HT-29 (cell line): ENCODE measurements around the gene NTRK1. TPM values are rescaled to one million over a fixed set of nuclear protein-coding genes. Genes with fewer than 3 reads are reported as not detected.

ENCODE experiments used
- DNase-seq: peaks from one replicate; pipeline ENCODE4 v3.0.0-alpha.2; 2015; ENCODE audit warnings: low spot score
- total RNA-seq: library from RNA; depleted of rRNA; stranded (reverse); fragments of >200 nt; shearing (Covaris generic); gene quantifications from 2 replicates; pipeline ENCODE4 v1.2.3, GENCODE V29; 2014

NTRK1 gene
- total RNA-seq, 1 experiment from 2014 or later, result not detected

DNA sequence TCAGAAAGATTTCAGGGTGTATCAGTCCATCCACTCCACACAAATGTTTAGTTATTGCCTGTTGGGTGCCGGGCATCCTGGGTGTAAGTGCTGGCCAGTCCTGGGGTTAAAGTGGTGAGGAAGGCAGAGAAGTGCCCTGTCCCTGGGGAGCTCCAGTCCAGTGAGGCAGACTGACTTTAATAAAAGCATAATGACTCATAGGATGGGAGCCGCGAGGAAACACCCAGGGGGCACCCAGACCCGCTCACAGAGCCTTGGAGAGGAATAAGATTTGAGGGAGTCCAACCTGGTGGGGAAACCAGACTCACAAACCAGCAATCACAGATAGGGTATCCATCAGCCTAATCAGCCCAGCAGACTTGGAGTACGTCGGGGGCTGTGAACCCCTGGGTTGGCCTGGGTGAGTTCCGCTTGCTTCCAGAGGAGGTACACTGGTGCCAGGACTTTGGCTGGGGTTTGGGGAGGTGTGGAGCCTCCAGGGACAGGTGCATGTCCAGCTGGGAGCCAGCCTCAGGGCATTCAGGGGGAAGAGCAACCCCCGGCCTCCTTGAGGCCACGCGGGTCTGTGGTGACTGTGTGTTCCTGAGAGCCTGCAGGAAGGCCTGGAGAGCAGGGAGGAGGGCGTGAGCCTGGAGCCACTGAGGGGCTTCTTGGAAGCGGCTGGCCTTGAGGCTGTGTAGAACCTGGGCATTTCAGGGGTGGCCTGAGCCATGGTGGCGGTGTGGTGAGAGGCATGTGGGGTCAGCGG is 36.6 kb downstream of the NTRK1 start:
- DNase-seq, result no peak

DNA sequence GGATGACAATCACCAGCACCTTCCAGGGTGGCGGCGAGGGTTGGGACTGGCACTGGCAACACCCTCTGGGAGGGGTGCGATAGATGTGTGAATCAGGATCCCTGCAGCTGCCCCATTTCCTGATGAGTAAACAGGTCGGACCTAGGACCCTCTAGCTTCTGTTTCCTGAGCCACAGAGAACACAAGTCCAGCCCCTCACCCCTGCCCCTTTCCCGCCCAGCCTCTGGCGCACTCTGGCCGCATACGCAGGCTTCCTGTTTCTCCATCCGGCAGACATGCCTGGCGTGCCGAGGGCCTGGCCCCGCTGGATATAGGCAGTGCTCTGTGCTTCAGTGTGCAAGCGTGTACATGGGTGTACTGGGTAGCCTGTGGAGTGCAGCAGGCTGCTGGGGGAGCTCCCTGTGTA is 37.5 kb downstream of the NTRK1 start:
- no peak for DNase-seq

DNA sequence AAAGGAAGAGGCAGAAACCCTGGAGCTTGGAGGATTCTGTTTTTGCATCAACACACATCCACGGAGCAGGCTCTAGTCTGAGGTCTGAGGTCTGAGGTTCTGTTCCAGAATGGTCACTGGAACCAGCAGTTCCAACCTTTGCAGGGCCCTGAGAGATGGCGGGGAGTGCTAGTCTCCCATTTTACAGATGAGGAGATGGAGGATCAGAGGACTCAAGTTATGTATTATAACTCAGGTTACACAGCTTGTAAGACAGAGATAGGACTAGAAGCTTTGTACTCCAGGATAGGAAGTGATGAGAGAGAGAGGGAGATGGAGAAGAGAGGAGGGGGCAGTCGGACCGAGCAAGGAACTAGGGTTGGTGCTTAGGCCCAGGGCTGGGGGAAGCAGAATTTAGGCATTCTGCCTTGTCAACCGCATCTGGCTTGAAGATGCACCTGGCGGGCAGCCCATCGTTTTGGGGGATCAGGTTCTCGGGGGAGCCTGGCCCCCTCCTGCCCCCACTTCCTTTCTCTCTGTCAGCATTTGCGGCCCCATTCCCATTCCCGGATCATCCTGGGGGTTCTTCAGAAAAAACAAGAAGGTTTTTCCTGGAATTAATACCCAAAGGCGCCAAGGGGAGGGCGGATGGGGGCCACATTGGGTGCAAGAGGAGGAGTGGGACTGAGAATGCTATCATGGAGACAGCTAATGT is 38.5 kb downstream of the NTRK1 start:
- no peak for DNase-seq

DNA sequence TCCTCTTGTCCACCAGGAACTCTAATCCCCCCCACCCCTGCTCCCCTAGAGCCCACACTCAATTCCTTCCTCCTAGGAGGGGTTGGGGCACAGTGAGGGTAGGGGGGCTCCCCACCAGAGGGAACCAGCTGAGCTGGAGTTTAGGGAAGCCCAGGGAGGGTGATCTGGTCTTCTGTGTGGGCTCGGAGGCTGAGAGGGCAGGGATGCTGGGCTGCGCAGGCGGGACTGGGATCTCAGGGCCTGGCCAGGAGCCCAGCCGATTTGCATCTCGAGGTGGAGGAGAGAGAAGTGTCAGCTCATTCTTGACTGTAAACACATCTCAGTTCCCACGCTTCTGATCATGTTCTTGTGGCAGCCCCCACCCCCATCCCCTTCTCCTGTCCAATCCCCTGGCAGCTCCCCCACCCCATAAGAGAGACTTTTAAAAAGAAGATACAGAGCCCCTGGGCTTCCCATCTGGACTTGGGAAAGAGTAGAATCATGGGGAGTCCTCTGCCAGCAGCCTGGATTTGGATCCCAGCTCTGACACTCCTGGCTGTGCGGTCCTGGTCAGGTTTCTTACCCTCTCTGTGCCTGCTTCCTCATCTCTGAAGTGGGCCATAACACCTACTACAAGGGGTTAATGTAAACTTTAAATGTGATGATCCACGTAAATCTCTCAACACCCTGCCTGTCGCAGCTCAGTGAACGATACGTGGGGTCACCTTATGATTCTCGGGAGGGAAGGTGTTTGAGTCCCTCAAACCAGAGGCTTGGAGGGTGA is 39.5 kb downstream of the NTRK1 start:
- no peak for DNase-seq

DNA sequence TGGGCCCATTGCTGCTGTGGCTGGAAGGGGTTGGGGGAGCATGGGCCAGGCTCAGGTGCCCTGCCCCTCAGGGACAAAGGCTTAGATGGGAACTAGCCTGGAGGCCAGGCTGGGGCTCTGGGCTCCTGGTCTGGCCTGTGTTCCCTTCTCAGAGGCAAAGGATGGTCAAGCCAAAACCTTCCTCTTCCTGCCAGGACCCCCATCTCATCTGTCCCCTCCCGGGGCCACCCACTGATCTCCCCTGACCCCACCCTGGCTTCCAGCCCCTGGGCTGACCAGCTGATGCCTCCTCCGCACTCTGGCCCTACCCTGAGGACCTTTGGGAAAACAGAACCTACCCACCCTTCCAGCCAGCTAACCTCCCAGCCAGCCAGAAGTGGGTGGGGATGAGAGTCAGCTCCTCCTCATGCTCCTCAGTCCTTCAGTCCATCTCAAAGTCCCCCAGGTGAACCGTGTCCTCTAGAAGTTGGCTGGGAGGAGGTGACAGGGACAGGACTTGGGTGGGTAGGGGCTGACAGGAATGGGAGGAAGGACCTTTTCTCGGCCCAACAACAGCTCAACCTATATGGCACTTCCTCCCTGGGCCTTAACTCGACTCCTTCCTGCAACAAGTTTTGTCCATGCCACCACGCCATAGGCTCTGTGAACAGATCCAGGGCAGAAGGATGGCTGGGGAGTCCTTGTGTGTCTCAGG is 40.4 kb downstream of the NTRK1 start:
- DNase-seq, result no peak

DNA sequence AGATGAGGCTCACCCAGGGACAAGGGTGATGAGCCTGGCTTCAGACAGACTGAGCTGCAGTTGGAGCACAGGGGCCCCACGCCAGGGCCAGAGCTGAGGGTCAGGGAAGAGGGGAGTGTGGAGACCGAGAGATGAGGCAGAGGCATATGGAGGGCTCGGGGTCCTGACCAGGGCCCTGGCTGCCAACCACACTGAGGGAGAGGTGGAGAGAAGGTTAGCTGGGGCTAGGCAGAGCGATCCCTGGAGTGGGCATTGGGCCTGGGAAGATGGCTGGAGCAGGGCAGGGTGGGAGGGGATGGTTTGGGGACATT is 40.9 kb downstream of the NTRK1 start:
- no peak for DNase-seq

DNA sequence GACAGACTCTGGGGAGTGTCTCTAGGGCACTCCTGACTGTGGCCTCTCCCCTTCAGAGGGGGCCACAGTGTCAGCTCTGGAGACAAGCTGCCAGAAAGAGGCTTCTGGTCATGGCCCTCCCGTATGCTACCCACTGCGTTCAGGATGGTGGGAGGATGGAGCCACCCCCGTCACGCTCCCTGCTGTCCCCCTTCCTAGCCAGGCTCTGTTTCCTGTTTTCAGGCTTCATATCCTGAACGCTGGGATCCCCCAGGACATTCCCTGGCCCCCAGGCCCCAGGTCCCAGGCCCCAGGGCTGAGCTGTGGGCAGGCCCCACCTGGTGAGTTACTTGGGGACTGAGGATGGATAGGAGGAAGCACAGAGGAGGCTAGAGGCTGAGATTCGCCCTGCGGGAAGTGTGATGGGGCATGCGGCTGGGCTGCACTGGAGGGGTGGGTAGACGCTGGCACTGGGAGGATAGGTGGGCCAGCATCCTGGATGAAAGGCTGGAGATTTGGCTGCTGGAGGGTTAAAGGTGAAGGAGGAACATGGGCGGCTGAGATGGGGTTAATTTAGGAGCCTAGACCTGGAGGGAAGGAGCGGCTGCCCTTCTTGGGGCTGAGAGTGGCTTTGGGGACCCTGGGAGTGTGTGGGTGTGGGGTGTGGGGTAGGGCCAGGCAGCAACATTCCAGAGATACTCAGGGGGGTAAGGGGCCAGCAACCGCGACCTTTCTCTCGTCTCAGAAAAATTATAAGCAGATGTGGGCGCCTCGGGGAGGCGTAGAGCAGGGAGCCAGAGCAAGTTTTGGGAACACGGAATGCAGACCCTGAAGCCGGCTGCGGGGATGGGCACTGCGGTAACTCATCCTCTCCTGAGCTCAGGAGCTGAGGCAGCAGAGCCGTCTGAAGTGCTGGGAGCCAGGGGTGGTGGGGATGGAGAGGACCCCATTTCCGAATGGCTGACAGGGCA is 41.6 kb downstream of the NTRK1 start:
- DNase-seq, result no peak

DNA sequence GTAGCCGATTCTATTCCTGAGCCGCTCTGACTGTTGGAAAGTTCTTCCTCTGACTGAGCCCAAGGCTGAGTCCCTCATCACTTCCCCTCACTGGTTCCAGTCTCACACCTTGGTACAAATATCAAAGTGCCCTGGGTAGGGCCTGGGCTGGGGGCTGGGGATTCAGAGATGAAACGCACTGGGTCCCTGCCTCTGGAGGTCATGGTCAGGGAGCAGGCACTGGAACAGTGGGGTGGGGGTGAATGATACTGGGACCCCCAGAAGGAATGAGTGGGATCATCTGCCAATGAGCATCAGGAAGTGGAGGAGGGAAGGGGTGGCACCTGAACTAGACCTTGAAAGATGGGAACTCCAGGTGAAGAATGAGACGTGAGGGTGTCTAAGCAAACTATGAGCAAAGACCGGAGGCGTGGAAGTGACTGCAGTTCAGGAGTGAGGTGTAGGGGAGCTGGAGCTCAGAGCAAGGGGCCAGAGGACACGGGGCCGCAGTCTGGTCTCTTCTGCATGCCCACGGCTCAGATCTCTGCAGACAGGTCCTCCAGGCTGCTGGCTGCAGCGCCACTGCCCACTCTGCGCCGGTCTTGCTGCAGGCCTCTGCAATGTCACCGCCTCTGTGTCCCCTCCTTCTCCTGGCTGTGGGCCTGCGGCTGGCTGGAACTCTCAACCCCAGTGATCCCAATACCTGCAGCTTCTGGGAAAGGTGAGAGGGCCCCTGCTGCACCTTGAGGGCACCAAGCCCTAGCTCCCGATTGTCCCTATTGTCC is 42.8 kb downstream of the NTRK1 start:
- DNase-seq, result no peak

DNA sequence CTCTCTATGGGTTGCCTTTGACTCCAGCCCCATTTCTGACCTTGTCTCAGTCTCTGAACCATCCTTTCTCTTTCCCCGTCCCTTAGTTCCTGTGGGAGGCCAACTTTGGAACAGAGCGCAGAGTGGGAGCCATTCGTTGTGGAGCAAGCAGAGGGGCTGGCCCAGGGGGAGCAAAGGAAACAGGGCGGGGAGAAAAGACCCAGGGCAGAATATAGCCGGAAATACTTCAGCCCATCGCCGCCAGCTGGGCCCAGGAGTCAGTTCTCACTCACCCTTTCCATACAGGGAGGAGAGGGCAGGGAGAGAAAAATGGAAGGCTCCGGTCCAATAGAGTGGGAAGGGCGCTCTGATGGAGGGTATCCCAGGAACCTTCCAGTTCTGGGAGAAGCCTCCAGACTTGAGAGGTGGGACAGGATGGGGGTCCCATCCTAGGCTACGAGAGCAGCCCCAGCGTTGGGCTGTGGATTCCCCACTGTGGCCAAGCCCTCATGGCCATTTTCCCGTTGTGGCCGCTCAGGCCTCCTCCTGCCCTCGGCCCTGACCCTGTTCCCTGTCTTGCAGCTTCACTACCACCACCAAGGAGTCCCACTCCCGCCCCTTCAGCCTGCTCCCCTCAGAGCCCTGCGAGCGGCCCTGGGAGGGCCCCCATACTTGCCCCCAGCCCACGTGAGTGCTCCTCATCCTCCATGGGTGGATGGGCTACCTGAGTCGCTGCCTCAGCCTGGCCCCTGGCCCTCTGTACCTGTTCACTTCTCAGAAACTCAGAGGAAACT is 43.7 kb downstream of the NTRK1 start:
- no peak for DNase-seq

DNA sequence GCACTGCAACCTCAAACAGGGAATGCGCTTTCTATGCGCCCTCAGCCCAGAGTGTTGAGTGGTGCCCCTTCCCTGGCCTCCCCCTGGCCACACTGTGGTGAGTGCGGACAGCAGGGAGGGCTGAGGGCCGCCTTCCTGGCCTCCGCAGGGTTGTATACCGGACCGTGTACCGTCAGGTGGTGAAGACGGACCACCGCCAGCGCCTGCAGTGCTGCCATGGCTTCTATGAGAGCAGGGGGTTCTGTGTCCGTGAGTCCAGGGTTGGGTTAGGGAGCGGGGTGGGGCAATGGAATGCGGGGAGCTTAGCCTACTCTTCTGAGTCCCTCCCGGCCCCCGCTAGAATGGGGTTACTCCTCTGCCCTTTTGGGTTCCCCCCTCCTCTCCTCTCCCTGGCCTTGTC is 44.5 kb downstream of the NTRK1 start:
- no peak for DNase-seq

DNA sequence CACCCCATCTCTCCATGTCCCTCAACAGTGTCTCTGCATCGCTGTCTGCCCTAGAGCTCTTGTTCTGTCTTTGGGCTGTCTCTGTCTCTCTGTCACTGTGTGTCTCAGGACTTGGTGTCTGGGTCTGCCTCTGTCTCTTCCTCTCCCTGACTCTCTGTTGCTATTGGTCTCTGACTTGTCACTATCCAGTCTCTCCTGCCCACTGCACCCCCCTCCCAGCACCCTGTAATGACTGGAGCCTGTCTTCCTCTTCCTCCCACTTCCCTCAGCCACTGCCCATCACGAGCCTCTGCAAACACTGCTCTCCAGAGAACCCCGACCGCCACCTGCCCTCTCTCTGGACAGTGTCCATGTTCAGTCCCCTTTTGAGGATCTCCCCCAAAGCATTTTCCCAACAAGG is 45.0 kb downstream of the NTRK1 start:
- no peak for DNase-seq

DNA sequence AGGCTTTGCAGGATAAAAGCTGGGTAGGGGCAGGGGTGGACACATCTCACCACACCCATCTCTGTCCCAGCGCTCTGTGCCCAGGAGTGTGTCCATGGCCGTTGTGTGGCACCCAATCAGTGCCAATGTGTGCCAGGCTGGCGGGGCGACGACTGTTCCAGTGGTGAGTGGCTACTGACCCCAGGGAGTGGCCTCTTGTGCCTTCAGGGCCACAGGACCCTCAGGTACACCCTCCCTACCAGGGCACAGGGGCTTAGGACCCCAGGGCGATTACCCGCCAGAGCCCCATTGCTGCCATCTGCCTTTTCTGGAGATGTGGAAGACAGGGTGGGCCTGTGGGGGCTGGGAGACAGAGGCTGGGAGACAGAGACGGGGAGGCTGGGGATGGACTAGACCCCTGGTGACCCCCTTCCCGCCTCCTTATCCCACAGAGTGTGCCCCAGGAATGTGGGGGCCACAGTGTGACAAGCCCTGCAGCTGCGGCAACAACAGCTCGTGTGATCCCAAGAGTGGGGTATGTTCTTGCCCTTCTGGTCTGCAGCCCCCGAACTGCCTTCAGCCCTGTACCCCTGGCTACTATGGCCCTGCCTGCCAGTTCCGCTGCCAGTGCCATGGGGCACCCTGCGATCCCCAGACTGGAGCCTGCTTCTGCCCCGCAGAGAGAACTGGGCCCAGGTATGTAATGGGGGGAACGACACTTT is 45.7 kb downstream of the NTRK1 start:
- no peak for DNase-seq

DNA sequence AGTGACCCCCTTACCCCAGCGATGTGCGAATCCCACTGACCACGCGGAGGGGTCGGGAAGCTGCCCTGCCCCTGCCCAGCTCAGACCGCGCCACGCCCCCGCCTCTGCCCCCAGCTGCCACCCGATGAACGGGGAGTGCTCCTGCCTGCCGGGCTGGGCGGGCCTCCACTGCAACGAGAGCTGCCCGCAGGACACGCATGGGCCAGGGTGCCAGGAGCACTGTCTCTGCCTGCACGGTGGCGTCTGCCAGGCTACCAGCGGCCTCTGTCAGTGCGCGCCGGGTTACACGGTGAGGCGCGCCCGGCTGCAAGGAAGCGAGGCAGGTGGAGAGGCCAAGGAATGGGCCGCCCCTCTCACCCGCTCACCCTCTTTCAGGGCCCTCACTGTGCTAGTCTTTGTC is 47.9 kb downstream of the NTRK1 start:
- DNase-seq, result no peak

DNA sequence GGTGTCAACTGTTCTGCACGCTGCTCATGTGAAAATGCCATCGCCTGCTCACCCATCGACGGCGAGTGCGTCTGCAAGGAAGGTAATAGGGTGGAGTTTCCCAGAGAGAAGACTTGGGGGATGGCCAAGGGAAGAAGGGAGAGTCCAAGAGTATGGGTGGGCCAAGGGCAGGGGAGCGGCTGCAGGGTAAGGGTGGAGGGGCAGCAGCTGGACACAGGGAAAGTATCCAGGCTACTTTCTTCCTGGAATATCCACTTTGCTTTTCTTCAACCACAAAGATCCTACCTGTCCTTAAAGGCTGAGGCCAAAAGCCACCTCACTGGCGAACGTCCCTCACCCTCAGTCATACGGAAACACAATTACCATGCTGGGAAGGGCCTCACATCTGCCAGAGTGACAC is 48.3 kb downstream of the NTRK1 start:
- DNase-seq, result no peak

DNA sequence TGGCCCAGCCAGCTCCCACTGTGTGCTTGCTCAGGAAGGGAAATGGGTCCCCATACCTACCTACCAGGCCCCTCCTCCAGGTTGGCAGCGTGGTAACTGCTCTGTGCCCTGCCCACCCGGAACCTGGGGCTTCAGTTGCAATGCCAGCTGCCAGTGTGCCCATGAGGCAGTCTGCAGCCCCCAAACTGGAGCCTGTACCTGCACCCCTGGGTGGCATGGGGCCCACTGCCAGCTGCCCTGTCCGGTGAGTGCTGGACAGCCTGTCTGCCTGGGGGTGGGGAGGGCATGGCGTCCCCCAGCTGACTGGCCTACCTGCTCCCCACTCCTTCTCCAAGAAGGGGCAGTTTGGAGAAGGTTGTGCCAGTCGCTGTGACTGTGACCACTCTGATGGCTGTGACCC is 49.0 kb downstream of the NTRK1 start:
- no peak for DNase-seq

DNA sequence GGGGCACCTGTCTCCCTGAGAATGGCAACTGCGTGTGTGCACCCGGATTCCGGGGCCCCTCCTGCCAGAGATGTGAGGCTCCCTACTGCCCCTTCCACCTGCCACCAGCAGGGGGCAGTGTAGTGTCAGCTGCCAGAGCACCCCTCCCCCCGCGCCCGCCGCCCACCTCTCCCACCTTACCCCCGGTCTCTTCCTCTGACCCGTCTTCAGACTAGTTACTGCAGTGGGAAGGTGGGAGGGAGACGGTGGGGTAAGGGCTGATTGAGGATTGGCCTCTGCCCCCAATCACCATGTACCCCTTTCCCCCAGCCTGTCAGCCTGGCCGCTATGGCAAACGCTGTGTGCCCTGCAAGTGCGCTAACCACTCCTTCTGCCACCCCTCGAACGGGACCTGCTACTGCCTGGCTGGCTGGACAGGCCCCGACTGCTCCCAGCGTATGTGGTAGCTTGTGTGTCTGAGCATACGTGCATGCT is 49.7 kb downstream of the NTRK1 start:
- DNase-seq, result peak; percentile 65

DNA sequence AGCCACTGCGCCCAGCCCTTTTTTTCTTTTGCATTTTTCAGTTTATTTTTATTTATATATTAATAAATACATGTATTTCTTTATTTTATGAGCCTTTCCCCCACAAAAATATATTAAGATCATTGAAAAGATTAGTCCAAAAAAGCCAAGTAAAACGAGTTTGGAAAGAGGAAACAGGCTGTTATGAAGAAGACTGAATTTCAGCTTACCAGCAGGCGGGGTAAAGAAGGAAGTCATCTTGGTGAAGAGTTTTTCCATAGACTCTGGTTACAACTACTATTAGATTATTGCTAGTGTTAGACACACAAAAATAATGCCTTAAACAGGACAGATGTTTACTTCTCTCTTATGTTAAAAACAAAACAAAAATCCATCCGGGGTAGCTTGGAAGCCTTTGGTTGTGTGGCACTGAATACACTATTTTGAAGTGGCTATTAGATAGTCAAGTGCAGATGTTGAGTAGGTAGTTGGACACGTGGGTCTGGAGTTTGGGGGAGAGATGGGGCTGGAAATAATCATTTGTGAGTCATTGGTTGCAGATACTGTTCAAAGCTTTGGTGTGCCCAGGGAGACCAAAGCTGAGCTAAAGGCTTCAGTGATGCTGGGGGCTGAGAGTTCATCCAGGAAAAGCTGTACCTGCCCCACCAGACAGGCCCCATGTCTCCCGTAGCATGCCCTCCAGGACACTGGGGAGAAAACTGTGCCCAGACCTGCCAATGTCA is 51.1 kb downstream of the NTRK1 start:
- no peak for DNase-seq

DNA sequence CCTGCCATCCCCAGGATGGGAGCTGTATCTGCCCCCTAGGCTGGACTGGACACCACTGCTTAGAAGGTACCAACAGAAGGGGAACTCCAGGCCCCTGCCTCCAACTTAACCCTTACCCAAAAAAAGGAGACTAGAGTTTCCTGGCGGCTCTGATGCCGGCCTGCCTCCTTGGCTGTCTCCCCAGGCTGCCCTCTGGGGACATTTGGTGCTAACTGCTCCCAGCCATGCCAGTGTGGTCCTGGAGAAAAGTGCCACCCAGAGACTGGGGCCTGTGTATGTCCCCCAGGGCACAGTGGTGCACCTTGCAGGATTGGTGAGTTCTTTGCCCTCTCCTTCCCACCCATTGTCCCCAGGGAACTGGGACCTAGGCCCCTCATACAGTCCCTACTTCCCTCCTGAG is 51.6 kb downstream of the NTRK1 start:
- no peak for DNase-seq
